Measurements from ENCODE around the gene RRAS2. TPM values are rescaled to one million over a fixed set of nuclear protein-coding genes. Genes with fewer than 3 reads are reported as not detected.
"Not testable (repeated sequence)": the region's sequence is repeated elsewhere in the genome, so short reads cannot be mapped to it uniquely, and the experiment has no call there.

RRAS2 gene
- total and polyA plus RNA-seq, 2 donors (not counting 3 experiments of a cell fraction or from before 2014, with no cell fraction given) = 30.1 to 80.5 TPM

DNA sequence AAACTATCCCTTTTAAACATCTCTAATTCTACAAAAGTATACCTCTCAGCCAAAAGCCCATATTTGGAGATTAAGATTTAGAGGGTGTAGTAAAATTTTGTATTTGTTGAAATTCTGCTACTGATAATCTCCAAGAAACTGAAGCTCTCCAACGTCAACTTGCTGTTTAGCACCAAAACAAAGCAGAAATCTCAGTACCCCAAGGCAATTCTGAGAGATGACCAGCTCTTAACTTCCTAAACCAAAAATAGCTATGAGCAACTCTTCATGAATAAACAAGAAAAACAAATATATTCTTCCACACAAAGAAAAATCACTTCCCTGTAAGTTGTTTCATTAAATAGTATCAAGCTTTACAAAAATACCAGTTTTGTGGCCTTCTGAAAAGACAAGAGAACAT, 13.3 kb downstream of the RRAS2 start:
- TF ChIP-seq MYC (IDR thresholded peaks at IDR 0.05; ENCODE audit: low read depth, low read length) = no peak
- no peak for TF ChIP-seq GATA2 (IDR thresholded peaks at IDR 0.05; ENCODE audit: insufficient read depth, insufficient read length, low read depth, low read length)
- TF ChIP-seq JUN (IDR thresholded peaks at IDR 0.05; ENCODE audit: borderline replicate concordance, insufficient read depth, insufficient read length, low read depth) = no peak
- TF ChIP-seq EZH2 (IDR thresholded peaks at IDR 0.05; ENCODE audit: borderline replicate concordance, low read depth, low read length, severe bottlenecking) = no peak
- TF ChIP-seq FOS (IDR thresholded peaks at IDR 0.05; ENCODE audit: borderline replicate concordance, insufficient read depth, low read length) = no peak
- no peak for TF ChIP-seq CTCF (IDR thresholded peaks at IDR 0.05; ENCODE audit: extremely low read depth in 1 of 2, insufficient read depth in 1 of 2, low read depth in 1 of 2, low read length in 2 of 2)
- TF ChIP-seq POLR2A (IDR thresholded peaks at IDR 0.05; ENCODE audit: low read depth, low read length) = no peak
- TF ChIP-seq POLR2AphosphoS5 (IDR thresholded peaks at IDR 0.05; ENCODE audit: insufficient read depth, low read depth, low read length) = no peak
- TF ChIP-seq, protein P1, sequence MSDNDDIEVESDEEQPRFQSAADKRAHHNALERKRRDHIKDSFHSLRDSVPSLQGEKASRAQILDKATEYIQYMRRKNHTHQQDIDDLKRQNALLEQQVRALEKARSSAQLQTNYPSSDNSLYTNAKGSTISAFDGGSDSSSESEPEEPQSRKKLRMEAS (IDR thresholded peaks at IDR 0.05; ENCODE audit: insufficient read depth, insufficient read length) = no peak
- H3K9me1 ChIP-seq (replicated peaks; ENCODE audit: control insufficient read depth, extremely low read depth, insufficient read depth, low read length) = no peaks in the 10 kb centered on the region
- ChIA-PET CTCF (interaction anchor here (1.0 to 2.5 kb wide), 6 partner anchors 10 to 109 kb away, joined by 4 to 8 read pairs (median 7); no protein-coding TSS in a partner anchor), POLR2A (interaction anchor here (0.5 to 2.1 kb wide), 2 partner anchors 12 to 108 kb away, joined by 3 to 7 read pairs; no protein-coding TSS in a partner anchor)
- no peak overlapping the region for H3K27ac ChIP-seq (ENCODE audit: insufficient read depth, low read depth, low read length)
- BruUV-seq (replicated peaks) = no TSS peak
- H3K9me3 ChIP-seq (replicated peaks; ENCODE audit: control insufficient read depth, insufficient read depth, low read length) = no peaks in the 10 kb centered on the region
- H3K4me1 ChIP-seq (ENCODE audit: control insufficient read depth, extremely low read depth, insufficient read depth, low read length) = no peaks in the 10 kb centered on the region
- H4K20me1 ChIP-seq (replicated peaks; ENCODE audit: control insufficient read depth, extremely low read depth, insufficient read depth, low read length) = peaks cover 14% of the 10 kb centered on the region
- no peak overlapping the region for H3K4me2 ChIP-seq (ENCODE audit: insufficient read depth, low read length)
- no peak overlapping the region for H3K9ac ChIP-seq (replicated peaks; ENCODE audit: extremely low read depth, insufficient read depth, low read length)
- no peak overlapping the region for H3K4me3 ChIP-seq (replicated peaks in 1 of 3; ENCODE audit: insufficient read depth in 1 of 3, low read depth in 1 of 3, low read length in 3 of 3)
- H3K27me3 ChIP-seq (ENCODE audit: control insufficient read depth in 2 of 2, insufficient read depth in 2 of 2, low read length in 2 of 2) = no peaks in the 10 kb centered on the region
- H3K79me2 ChIP-seq (ENCODE audit: control insufficient read depth, insufficient read depth, low read length) = peaks cover 95% of the 10 kb centered on the region
- intact Hi-C loops (cut with micrococcal nuclease) = no loop called here
- H2AFZ ChIP-seq (ENCODE audit: low read depth, low read length) = no peak overlapping the region
- dilution Hi-C loops (cut with MboI; ENCODE audit: extremely low pct_ligation_motif_present, low sequenced_read_pairs) = no loop called here
- no peak for DNase-seq (ENCODE audit: low read depth, low spot score)
- no peaks in the 10 kb centered on the region for H3K36me3 ChIP-seq (ENCODE audit: control insufficient read depth in 2 of 2, extremely low read depth in 1 of 2, insufficient read depth in 2 of 2, low read length in 2 of 2)
- FAIRE-seq = no peak

GRCh38 chr11:14345016-14345415, 14.0 kb downstream of the RRAS2 start:
- H2AFZ ChIP-seq (ENCODE audit: low read depth, low read length); H3K4me2 ChIP-seq (ENCODE audit: insufficient read depth, low read length); H3K4me1 ChIP-seq (ENCODE audit: control insufficient read depth, extremely low read depth, insufficient read depth, low read length); DNase-seq (ENCODE audit: low read depth, low spot score); H3K9me1 ChIP-seq (replicated peaks; ENCODE audit: control insufficient read depth, extremely low read depth, insufficient read depth, low read length); POLR2A ChIA-PET; H3K27ac ChIP-seq (ENCODE audit: insufficient read depth, low read depth, low read length); H3K36me3 ChIP-seq (ENCODE audit: control insufficient read depth in 2 of 2, extremely low read depth in 1 of 2, insufficient read depth in 2 of 2, low read length in 2 of 2); H3K4me3 ChIP-seq (replicated peaks in 1 of 3; ENCODE audit: insufficient read depth in 1 of 3, low read depth in 1 of 3, low read length in 3 of 3); BruUV-seq (replicated peaks); H3K27me3 ChIP-seq (ENCODE audit: control insufficient read depth in 2 of 2, insufficient read depth in 2 of 2, low read length in 2 of 2); H3K9ac ChIP-seq (replicated peaks; ENCODE audit: extremely low read depth, insufficient read depth, low read length); intact Hi-C loops (cut with micrococcal nuclease); dilution Hi-C loops (cut with MboI; ENCODE audit: extremely low pct_ligation_motif_present, low sequenced_read_pairs); FAIRE-seq; H3K9me3 ChIP-seq (replicated peaks; ENCODE audit: control insufficient read depth, insufficient read depth, low read length): not testable (repeated sequence)
- Histone ChIP-seq H4K20me1 (replicated peaks; ENCODE audit: control insufficient read depth, extremely low read depth, insufficient read depth, low read length) (peaks cover 13% of the 10 kb centered on the region), H3K79me2 (ENCODE audit: control insufficient read depth, insufficient read depth, low read length) (peaks cover 95% of the 10 kb centered on the region)
- CTCF ChIA-PET = interaction anchor here (1.0 to 2.5 kb wide), 4 partner anchors 9 to 110 kb away, joined by 4 to 8 read pairs (median 7); no protein-coding TSS in a partner anchor

Measured in endothelial cell of umbilical vein (primary cell).